Cardiac muscle cell (in vitro differentiated cells and primary cell): Measurements from ENCODE around the gene PLPP1. TPM values are rescaled to one million over a fixed set of nuclear protein-coding genes. Genes with fewer than 3 reads are reported as not detected.
A peak's percentile ranks its signal among the peaks of the same experiment; 100 is the strongest.

Source experiments
- DNase-seq, 2 donors: peaks; one replicate each; pipeline versions ENCODE4 v3.0.0 to v3.0.0-alpha.2; 2010 to 2017; ENCODE audit warnings: low read depth in 1 of 2, low spot score in 1 of 2
- H3K27ac ChIP-seq: fragments of 200-600 bp; sonication (generic); 2 replicates; pipeline ENCODE4 v1.5.1; 2016
- H3K27me3 ChIP-seq: fragments of 200-600 bp; sonication (generic); 2 replicates; pipeline ENCODE4 v1.6.0; 2016; ENCODE audit warnings: control low read depth
- H3K36me3 ChIP-seq: fragments of 200-600 bp; sonication (generic); 2 replicates; pipeline ENCODE4 v1.5.1; 2016; ENCODE audit warnings: control low read depth
- H3K4me1 ChIP-seq: fragments of 200-600 bp; sonication (generic); 2 replicates; pipeline ENCODE4 v1.8.1; 2017; ENCODE audit warnings: low read depth, mild to moderate bottlenecking, mixed run types
- H3K4me3 ChIP-seq: fragments of 200-600 bp; sonication (generic); 2 replicates; pipeline ENCODE4 v1.5.1; 2016; ENCODE audit warnings: mild to moderate bottlenecking
- H3K9me3 ChIP-seq: fragments of 200-600 bp; sonication (generic); 2 replicates; pipeline ENCODE4 v1.5.1; 2017; ENCODE audit warnings: low read depth, mild to moderate bottlenecking, control low read depth
- polyA plus RNA-seq: library from polyadenylated mRNA; unstranded; fragments of >200 nt; fragmentation: Nextera tagmentation; extraction: Ambion mirVana; gene quantifications from 2 replicates; pipeline ENCODE4 v1.2.1, GENCODE V29; 2016
- total RNA-seq: library from RNA; depleted of rRNA; stranded (reverse); fragments of >200 nt; gene quantifications from 2 replicates; pipeline ENCODE4 v1.2.3, GENCODE V29; 2016
- TF ChIP-seq, protein P1 (sequence below): IDR thresholded peaks from 2 replicates; pipeline ENCODE4 v1.5.1; 2012; ENCODE audit warnings: low read depth, mild to moderate bottlenecking, low read length

The PLPP1 gene
- total RNA-seq (48.4 and 68.4 TPM in 2 replicates), polyA plus RNA-seq (37.5 and 50.5 TPM in 2 replicates)

DNA sequence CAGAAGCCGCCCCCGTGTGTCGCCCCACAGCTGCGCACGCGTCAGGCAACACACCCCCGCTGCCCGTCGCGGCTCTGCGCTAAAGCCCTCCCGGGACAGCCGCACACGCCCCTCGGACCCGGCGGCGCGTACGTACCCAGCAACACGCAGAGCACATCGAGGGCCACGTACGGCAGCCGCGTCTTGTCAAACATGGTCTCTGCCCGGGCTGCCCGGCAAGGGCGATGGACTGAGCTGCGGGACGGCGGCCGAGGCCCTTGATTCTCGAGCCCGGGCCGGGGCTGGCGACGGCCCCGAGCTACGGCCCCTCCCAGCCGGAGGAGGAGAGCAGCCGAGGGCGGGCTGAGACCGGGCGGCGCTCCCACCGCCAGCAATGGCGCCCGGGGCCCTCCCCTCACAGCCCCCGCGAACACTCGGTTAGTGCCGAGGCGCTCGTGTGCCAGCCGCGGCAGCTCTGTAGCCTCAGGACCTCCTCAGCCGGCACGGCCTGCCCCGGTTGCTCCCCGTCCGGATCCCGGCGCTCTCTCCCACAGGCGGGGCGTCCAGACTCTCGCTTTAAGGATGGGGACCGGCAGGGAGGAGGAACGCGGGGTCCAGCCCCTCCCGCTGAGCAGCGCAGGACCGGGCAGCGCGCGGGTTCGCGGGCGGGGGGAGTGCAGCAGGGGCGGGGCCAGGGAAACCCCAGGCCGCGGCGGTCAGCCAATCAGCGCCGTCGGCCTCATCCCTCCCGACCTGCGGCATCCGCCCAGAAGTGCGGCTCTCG lies at the start of gene PLPP1:
PLPP1 (minus strand) TSS at position 529 of the 763 bp plus-strand sequence; CDS start at position 194, 335 bp downstream.
- TF ChIP-seq, protein P1, sequence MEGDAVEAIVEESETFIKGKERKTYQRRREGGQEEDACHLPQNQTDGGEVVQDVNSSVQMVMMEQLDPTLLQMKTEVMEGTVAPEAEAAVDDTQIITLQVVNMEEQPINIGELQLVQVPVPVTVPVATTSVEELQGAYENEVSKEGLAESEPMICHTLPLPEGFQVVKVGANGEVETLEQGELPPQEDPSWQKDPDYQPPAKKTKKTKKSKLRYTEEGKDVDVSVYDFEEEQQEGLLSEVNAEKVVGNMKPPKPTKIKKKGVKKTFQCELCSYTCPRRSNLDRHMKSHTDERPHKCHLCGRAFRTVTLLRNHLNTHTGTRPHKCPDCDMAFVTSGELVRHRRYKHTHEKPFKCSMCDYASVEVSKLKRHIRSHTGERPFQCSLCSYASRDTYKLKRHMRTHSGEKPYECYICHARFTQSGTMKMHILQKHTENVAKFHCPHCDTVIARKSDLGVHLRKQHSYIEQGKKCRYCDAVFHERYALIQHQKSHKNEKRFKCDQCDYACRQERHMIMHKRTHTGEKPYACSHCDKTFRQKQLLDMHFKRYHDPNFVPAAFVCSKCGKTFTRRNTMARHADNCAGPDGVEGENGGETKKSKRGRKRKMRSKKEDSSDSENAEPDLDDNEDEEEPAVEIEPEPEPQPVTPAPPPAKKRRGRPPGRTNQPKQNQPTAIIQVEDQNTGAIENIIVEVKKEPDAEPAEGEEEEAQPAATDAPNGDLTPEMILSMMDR, result no peak
- peak within 1 kb of the TSS; percentile 79 for H3K4me3 ChIP-seq
- H3K27me3 ChIP-seq, result no peaks in the 10 kb centered on the region
- no peaks in the 10 kb centered on the region for H3K9me3 ChIP-seq
- peak; percentile 93 to 94 for DNase-seq
- H3K36me3 ChIP-seq, result no peaks in the 10 kb centered on the region
- H3K27ac ChIP-seq, result peak within 1 kb of the TSS; percentile 63
- H3K4me1 ChIP-seq, result peaks cover 6% of the 10 kb centered on the region

DNA sequence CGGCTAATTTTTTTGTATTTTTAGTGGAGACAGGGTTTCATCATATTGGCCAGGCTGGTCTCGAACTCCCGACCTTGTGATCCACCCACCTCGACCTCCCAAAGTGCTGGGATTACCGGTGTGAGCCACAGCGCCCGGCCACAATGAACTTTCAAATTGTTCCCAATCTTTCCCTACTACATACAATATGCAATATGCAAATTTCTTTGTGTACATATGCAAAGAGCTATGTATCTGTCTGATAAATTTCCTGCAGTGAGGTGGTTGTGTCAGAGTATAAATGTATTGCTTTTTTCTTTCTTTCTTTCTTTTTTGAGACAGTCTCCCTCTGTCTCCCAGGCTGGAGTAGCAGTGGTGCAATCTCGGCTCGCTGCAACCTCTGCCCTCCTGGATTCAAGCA lies 48.8 kb upstream of the PLPP1 start:
- Histone ChIP-seq H3K4me1 (peaks cover 4% of the 10 kb centered on the region), H3K4me3 (no peak overlapping the region), H3K27ac (no peak overlapping the region), H3K27me3 (no peaks in the 10 kb centered on the region), H3K9me3 (no peaks in the 10 kb centered on the region), H3K36me3 (no peaks in the 10 kb centered on the region)
- DNase-seq, result no peak
- TF ChIP-seq, protein P1, result no peak

DNA sequence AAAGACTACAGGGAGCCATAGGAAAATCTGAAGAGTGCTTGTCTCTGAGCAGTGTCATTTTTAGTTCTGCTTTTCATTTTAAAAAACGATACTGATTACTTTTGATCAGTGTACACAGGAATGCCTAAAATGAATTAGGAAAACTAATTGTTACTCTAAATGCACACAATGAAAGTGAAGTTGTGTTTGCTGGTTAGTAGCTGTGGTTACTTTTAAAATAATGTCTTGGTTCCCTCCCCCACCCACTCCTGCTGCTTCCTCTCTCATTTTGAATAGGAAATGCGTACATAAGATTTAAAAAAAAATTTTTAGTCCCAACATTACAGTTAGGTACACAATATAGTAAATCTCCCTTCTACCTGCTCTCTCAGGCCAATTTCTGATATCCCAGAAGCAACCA lies 47.5 kb upstream of the PLPP1 start:
- H3K4me3 ChIP-seq, result no peak overlapping the region
- H3K36me3 ChIP-seq, result no peaks in the 10 kb centered on the region
- peaks cover 6% of the 10 kb centered on the region for H3K4me1 ChIP-seq
- TF ChIP-seq, protein P1, result no peak
- H3K27ac ChIP-seq, result no peak overlapping the region
- H3K9me3 ChIP-seq, result no peaks in the 10 kb centered on the region
- DNase-seq, result no peak
- H3K27me3 ChIP-seq, result no peaks in the 10 kb centered on the region

DNA sequence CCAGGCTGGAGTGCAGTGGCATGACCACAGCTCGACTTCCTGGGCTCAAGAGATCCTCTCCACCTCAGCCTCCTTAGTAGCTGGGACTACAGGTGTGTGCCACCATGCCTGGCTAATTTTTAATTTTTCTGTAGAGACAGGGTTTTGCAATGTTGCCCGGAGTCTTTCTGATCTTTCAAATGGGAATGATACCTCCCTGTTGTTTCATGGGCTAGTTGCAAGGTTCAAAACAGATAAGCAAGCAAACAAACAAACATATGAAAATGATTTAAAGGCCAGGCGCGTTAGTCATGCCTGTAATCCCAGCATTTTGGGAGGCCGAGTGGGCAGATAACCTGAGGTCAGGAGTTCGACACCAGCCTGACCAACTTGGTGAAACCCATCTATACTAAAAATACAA lies 45.3 kb upstream of the PLPP1 start:
- no peaks in the 10 kb centered on the region for H3K36me3 ChIP-seq
- peaks cover 8% of the 10 kb centered on the region for H3K4me1 ChIP-seq
- no peaks in the 10 kb centered on the region for H3K9me3 ChIP-seq
- no peaks in the 10 kb centered on the region for H3K27me3 ChIP-seq
- DNase-seq, result no peak
- no peak overlapping the region for H3K27ac ChIP-seq
- H3K4me3 ChIP-seq, result no peak overlapping the region
- TF ChIP-seq, protein P1, result no peak

DNA sequence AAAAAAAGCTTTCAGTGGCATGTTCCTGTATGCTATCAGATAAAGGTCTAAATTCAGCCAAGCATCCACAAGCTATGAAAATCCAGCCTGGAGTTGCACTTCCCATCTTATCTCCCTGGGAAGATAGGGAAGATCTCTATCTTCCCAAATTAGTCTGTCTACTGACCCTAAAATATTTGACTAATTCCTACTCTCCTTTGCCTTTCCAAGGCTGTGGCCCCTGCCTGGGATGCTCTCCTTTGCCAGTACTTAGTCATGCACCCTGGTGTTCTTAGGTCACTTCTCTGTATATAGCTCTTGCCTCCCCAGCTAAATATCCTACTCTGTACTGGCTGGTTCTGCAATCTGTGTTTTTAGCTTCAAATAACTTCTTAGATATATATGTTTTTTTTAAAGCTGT lies 44.0 kb upstream of the PLPP1 start:
- Histone ChIP-seq H3K27ac (no peak overlapping the region), H3K4me1 (peaks cover 4% of the 10 kb centered on the region), H3K9me3 (no peaks in the 10 kb centered on the region), H3K27me3 (no peaks in the 10 kb centered on the region), H3K36me3 (no peaks in the 10 kb centered on the region), H3K4me3 (no peak overlapping the region)
- peak in 1 of 2 donors; percentile 50 for DNase-seq
- TF ChIP-seq, protein P1, result no peak
